GM19023 (cell line): ENCODE results near the gene NLRC5.
A peak's percentile ranks its signal among the peaks of the same experiment; 100 is the strongest.
"Not testable (repeated sequence)": the region's sequence is repeated elsewhere in the genome, so short reads cannot be mapped to it uniquely, and the experiment has no call there.

Experiments
- ATAC-seq: cut with Tn5 transposase; IDR thresholded peaks from one replicate; pipeline ENCODE4 v1.9.1; 2021; ENCODE audit warnings: mild to moderate bottlenecking, moderate library complexity; ENCODE audit not compliant: unreplicated experiment

NLRC5 gene

GRCh38 chr16:56998352-56998751 is 9.0 kb downstream of the NLRC5 start:
- no peak for ATAC-seq

DNA sequence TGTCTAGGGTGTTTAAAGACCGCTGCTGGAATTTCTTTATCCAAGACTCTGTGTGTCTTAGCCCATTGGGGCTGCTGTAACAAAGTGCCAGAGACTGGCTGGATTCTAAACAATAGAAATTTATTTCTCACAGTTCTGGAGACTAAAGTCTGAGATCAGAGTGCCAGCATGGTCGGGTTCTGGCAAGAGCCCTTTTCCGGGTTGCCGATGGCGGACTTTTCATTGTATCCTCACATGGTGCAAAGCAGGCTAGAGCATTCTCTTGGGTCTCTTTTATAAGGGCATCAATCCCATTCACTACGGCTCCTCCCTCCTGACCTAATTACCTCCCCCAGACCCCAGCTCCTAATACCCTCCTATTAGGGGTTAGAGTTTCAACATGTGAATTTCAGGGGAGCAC is 9.5 kb downstream of the NLRC5 start:
- ATAC-seq = no peak

DNA sequence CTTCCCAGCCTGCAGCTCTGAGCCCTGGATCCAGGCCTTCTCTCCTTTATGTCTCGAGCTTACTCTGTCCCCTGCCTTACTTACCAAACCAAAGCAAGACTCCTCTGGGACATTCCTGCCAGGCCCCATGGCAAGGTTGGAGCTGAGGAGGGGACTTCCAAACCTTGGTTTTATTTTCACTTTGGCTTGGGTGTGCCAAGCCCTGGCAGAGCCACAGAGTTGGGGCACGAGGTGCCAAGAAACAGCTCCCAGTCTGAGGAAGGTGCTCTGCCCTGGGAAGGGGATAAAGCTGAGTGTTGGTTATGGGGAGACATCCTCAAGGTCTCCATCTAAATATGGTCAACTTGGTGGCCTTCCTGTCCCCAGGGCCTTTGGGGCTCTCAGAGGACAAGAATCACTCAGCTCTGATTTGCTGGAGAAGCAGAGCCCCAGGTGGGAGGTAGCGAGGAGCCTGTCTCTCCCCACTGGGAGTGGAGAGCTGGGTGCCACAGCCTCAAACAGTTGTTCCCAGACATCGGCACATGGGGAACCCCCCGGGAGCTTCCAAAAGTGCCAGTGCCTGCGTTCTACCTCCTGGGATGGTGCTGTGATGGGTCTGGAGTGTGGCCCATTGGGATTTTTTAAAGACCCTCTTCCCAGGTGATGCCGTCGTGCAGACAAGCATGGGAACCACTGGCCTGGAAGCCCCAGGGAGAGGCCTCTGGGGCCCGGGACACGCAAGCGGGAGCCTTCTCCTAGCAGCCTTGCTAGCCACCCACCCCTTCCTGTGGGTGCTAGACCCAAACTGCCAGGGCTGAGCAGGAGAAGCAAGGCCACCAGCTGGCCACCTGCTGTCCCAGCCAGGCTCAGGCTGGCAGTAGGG is 10.3 kb downstream of the NLRC5 start:
- ATAC-seq = no peak

GRCh38 chr16:57000271-57001025 is 11.1 kb downstream of the NLRC5 start:
- ATAC-seq = no peak

GRCh38 chr16:57001026-57001679 is 11.8 kb downstream of the NLRC5 start:
- ATAC-seq = no peak

DNA sequence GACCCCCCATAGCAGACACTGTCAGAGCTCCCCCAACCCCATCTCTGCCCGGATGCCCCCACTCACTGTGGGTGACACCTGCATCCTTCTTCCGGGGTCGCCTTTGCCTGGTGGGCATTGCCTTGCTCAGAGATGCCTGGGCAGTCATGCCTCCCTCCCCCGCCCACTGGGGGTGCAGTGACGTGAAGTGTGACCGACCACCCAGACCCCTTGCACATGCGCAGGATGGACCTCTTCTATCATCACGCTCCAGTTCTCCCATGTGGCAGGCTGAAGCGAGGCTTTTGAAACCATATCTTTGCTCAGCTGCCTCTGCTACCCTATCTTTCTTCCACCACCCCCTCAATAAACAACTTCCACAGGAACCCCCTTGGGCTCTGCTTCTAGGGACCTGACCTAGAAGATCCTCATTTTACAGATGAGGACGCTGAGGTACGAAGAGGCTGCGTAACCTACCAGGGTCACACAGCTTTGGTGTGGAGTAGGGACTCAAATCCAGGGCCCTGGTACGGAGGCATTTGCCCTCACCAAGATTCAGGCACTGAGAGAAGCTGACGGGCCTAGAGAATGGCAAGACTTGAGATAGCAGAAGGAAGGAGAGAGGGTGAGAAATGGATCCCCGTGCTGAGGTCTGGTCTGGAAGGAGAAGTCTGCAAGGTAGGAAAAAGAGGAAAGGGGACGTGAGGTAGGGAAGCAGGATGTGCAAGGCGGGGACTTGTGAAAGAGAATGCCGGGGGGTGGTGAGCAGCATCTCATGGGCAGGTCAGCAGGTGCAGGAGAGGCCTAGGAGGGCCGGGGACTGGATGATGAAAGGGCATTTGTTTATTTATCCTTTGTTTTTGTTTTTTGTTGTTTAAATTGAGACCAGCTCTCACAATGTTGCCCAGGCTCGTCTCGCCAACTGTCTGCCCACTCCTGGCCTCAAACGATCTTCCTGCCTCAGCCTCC is 14.4 kb downstream of the NLRC5 start:
- no peak for ATAC-seq

DNA sequence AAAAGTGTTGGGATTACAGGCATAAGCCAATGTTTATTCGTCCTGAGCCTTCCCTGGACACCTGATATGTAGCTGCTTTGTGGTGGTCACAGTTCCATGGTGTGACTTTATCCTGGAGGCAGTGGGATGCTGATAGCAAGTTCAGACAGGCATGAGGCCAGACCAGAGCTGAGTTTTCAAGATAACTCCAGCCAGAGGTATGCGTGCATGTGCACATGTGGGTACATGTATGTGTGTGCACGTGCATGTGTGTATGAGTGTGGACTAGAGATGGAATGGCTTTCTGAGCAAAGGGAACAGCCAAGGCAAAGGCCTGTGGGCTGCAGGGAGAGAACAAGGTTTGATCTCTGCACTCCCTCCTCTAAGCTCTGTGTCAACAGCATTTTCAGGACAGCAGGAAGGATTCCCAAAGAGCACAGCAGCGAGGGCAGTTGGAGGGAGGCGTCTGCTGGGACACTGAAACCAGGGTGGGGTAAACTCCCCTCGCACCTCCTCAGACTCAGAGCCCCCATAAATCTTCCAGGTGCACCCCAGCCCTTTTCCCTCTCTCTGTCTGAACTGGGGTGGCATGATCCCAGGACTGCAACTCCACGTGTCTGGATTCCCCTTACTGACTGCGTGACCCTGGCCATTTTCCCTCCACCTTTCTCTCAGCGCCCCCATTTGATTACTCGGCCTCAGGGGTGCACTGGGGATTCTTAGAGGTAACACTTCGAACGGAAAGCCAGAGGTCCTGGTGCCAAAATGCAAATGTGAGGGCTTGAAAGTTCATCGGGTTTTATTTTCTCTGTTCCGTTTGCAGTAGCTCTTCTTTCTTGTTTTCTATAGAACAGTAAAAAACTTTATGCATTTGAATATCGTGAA is 15.3 kb downstream of the NLRC5 start:
- peak; percentile 43 for ATAC-seq

DNA sequence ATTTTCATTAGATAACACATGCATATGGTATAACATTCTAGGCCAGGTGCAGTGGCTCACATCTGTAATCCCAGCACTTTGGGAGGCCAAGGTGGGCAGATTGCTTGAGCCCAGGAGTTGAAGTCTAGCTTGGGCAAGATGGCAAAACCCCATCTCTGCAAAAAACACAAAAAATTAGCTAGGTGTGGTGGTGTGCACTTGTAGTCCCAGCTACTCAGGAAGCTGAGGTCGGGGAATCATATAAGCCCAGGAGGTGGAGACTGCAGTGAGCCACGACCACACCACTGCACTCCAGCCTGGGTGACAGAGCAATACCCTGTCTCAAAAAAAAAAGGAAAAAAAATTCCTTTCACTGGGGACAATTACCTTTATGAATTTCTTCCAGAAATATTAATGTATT is 16.2 kb downstream of the NLRC5 start:
- not testable (repeated sequence) for ATAC-seq

DNA sequence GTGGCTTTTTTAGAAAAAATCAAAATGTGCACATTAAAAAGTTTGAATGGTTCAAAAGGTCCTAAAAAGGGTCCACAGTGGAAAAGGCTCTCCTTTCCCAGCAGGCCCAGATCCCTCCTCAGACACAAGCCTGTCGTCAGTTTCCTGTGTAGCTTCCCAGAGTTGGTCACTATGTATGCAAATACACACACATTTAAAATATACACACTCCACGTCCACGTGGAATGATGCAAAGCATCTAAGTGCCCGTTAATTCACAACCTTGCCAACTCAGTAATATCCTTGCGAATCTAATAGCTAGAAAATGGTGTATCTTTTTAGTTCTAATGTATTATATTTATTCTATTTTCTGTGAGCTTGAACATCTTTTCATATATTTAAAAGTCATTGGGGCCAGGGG is 17.7 kb downstream of the NLRC5 start:
- ATAC-seq = no peak

- no peak for ATAC-seq
Measured at GRCh38 chr16:57007530-57007929, 18.2 kb downstream of the NLRC5 start.

DNA sequence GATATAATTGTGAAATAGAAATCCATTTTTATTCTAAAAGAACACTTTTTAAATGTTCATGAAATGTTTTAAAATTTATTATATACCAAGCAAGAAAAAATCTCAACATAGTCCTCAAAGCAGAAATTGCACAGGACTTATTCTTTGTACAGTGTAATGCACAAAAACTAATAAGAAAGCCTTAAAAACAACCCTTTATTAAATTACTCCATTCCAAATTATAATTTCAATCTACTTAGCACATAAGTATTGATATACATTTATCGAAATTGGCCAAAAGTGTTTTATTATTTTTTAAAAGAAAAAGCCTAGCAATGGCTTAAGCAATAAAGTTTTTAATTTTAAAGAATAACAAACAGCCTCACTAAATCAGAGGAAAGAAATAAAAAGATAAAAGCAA is 19.1 kb downstream of the NLRC5 start:
- ATAC-seq = no peak

- ATAC-seq = no peak
Measured at GRCh38 chr16:57009643-57010170, 20.4 kb downstream of the NLRC5 start.

DNA sequence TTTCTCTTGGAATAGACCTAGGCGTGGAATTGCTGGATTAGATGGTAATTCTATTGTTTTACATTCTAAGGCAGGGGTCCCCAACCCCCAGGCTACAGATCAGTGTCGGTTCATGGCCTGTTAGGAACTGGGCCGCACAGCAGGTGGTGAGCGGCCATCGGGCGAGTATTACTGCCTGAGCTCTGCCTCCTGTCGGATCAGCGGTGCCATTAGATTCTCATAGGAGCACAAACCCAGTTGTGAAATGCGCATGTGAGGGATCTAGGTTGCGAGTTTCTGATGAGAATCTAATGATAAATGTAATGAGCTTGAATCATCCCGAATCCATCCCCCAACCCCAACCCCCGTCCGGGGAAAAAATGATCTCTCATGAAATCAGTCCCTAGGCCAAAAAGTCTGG is 23.0 kb downstream of the NLRC5 start:
- ATAC-seq = no peak

- no peak for ATAC-seq
Measured at GRCh38 chr16:57013229-57013628, 23.9 kb downstream of the NLRC5 start.

- ATAC-seq = no peak
Measured at GRCh38 chr16:57013902-57014301, 24.5 kb downstream of the NLRC5 start.

- no peak for ATAC-seq
Measured at GRCh38 chr16:57016301-57016700, 26.9 kb downstream of the NLRC5 start.

DNA sequence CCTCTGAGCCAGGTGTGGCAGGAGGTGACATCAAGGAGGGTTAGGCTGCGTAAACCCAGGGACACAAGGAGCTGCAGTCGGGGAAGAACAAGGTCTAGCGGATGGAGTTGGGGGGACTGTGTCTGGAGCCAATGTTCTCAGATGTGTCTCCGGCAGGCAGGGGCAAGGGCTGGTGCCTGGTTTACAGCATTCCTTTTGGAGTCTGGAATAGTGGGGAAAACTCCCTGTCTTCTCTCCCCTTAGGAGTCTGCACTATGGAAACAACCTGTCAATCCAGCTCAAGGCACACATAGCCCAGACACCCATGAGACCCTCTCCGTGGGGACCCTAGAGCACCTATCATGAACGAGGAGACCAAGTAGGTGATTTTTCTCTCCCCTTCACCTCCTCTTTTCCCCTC is 27.5 kb downstream of the NLRC5 start:
- ATAC-seq = no peak

DNA sequence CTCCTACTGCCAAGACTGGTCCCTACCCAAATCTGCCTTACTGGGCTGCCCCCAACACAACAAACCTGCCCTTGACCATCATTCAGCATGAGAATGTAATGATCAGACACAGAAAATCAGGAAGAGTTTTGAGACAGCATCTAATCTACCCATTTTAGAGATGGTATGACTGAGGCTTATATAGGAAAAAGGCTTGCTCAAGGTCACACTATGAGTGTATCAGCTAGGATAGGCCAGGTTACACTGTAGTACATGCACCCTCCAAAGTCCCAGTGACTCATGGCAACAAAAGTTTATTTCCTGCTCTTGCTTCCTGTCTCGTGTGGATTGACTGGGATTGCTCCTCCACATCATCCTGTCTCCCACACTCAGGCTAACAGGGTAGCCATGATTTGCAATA is 27.9 kb downstream of the NLRC5 start:
- ATAC-seq = no peak

DNA sequence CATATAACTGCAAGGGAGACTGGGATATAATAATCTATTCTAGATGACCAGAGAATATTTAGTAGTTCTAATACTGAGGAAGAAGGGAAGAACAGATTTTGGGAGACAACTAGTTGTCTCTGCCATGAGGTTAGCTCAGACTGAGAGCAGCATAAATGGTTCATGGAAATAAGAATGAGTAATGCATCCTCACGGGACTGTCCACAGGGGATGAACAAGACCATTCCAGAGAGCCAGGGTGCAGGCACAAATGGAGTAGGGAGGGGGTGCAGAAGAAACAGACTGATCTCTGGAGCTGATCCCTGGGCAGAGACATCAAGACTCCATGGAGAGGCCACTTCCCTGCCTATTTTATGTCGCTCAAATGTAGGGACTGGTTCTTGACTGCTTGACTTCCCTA is 30.4 kb downstream of the NLRC5 start:
- no peak for ATAC-seq
